Measurements from ENCODE around the gene CCDC85C.

GRCh38 chr14:99576761-99577705 is 27.0 kb downstream of the CCDC85C start:
- no peak for TF ChIP-seq EZH2phosphoT487 (IDR thresholded peaks at IDR 0.05; ENCODE audit: low read depth)
- TF ChIP-seq CTCF (IDR thresholded peaks at IDR 0.05; ENCODE audit: low read depth, low read length) = no peak
